NCI-H2029 treated with DMSO at 0.1 percent for 48 hours (cell line): ENCODE measurements around the gene BCL11B.

Experiments used
- DNase-seq: peaks from one replicate; lab custom pipeline; 2025; lab: John Stamatoyannopoulos, UW

BCL11B gene

GRCh38 chr14:99181804-99182520, 90.0 kb downstream of the BCL11B start:
- no peak for DNase-seq

DNA sequence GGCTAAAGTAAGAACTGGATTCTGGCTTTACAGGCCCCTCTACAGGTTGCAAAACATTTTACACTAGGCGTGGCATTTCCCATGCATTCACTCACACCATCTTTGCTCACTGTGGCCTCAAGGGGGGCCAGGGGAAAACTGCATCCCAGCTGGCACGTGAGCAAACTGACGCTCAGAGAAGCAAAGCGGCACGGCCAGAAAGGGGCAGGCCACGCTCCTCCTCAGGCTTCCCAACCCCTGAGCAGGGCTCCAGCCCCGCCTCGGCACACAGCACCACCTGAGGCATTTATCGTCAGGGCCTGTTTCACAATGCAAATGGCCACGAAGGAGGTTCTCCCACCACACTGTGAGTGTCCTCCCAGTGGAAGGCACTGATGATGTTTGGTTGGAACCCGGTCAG, 90.8 kb downstream of the BCL11B start:
- DNase-seq, result no peak

DNA sequence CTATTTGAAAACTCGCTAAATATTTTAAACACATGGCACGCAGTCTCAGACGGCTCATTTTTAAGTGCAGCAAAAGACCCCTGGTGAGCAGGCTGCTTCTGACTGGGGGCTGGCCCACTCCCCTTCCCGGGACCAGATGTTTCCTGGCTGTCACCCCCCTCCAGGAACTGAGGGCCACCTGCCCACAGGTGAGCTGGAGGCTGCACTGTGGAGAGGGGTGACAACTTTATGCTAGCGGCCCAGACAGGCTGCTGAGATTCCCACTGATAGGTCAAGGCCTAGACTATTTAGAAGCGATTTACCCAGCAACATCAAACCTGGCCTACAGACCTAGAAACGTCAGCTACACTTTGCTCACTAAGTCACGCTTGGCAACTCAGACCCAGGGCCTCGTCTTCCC, 92.1 kb downstream of the BCL11B start:
- DNase-seq, result no peak

- DNase-seq, result no peak
These were observed 92.5 kb downstream of the BCL11B start for GRCh38 chr14:99179506-99179905.

- no peak for DNase-seq
These were observed 93.8 kb downstream of the BCL11B start for GRCh38 chr14:99177886-99178835.

DNA sequence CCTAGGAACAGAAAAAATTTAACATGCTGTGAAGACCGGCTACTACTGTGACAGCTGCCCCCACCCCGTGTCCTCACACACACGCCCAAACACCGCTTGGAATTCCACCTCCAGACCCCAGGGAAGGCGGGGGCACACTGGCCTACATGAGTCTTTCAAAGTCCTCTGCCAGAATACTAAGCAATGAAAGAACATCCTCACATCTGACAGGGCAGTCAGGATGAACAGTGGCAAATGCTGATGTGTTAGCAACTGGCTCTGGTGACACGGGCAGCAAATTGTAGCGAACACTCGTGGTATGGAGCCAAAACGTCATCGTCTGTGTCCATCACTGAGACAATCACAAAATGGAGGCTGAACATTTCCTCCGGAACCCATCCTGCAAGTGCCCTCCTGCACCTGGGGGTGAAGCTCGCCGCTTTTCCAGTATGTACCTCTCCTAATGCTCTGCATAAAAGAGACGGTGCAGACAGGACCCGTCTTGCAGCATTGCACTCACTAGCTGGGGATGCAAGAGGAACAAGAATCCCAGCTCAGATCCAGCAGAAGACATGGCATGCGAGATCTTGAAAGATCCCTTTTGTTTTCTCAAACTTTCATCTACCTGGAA, 94.8 kb downstream of the BCL11B start:
- no peak for DNase-seq

GRCh38 chr14:99176156-99176945, 95.6 kb downstream of the BCL11B start:
- no peak for DNase-seq

DNA sequence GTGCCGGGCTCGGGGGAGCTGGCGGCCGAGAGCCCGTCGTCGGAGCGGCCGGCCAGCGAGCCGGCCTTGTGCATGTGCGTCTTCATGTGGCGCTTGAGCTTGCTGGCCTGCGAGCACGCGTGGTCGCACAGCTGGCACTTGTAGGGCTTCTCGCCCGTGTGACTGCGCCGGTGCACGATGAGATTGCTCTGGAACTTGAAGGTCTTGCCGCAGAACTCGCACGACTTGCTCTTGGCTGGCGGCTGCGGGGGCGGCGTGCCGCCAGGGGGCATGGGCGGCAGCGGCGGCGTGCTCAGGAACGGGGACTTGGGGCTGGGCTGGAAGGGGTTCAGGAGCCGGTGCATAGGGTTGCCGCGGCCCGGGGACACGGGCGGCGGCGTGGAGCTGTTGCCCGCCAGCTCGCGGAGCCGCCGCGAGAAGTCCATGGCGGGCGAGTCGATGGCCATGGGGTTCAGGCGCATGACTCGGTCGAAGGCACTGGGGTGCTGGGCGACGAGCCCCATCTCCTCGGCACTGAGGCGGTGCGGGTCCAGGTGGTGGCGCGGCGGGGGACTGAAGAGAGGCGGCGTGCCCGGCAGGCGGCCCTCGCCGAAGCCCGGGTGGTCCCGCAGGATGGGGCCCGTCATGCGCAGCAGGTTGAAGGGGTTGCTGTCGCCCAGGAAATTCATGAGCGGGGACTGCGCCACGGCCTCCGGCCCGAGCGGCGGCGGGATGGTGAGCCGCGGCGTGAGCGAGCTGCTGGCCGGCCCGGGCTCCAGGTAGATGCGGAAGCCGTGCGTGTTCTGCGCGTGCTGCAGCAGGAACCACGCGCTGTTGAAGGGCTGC, 96.5 kb downstream of the BCL11B start:
- DNase-seq, result no peak

DNA sequence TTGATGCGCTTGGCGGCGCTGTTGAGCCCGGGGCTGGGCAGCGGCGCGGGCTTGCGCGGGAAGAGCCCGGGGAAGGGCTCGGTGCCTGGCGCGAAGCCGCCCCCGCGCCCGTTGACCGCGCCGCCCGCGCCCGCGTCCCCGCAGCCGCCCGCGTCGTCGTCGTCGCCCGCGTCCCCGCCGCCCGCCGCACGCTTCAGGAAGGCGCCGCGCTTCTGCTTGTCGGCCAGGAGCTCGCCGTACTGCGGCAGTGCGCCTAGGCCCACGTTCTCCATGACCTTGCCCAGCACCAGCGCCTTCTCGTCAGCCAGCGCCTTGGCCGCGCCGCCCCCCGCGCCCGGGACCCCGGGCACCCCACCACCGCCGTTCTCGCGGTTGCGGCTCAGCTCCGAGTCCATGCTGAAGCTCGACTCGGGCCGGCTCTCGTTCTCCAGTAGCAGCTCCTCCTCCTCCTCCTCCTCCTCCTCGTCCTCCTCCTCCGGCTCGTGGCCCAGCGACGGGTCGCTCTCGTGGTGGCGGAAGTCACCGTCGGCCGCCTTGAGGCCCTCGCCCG, 97.2 kb downstream of the BCL11B start:
- no peak for DNase-seq

DNA sequence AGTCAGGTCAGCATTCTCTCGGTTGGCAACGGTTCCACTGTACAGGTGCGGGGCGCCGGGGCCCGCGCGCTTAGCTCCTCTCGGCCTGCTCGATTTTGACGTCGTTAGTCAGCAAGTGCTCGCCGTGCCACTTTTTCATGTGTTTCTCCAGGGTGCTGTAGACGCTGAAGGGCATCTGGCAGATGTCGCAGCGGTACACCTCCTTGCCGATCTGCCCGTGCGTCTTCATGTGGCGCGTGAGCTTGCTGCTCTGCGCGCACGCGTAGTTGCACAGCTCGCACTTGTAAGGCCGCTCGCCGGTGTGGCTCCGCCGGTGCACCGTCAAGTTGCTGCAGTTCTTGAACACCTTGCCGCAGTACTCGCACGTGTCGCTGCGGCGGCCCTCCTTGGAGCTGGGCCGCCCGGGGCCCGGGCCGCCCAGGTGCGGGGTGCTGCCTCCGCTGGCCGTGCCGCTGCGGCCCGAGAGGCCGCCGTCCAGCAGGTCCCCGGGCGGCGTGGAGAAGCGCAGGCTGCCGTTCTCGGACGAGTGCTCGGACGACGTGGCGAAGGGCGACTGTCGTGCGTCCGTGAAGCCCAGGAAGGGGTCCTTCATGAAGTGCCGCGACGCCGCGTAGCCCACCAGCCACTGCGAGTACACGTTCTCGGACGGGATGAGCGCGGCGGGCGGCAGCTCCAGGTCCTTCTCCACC, 97.8 kb downstream of the BCL11B start:
- no peak for DNase-seq

DNA sequence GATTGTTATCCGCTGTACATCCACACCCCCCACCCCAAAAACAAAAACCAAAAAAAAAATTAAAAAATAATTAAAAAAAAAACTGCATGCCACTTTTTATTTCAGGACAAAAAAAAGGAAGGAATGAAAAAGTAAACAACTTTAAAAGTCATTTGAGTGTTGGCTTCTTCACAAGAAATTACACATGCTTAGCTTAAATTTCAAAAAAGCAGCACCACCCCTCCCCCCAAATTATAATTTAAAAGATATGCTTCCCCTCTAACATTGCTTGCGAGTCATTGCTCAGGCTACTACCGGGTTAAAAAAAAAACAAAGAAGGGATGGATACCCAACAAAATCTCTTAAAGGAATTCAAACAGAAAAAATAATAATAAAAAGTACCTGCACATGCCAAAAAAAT, 98.5 kb downstream of the BCL11B start:
- no peak for DNase-seq

GRCh38 chr14:99173086-99173485, 98.9 kb downstream of the BCL11B start:
- no peak for DNase-seq

- DNase-seq, result no peak
These were observed 100.6 kb downstream of the BCL11B start for GRCh38 chr14:99171396-99171795.

- DNase-seq, result no peak
These were observed 102.1 kb downstream of the BCL11B start for GRCh38 chr14:99169776-99170356.

DNA sequence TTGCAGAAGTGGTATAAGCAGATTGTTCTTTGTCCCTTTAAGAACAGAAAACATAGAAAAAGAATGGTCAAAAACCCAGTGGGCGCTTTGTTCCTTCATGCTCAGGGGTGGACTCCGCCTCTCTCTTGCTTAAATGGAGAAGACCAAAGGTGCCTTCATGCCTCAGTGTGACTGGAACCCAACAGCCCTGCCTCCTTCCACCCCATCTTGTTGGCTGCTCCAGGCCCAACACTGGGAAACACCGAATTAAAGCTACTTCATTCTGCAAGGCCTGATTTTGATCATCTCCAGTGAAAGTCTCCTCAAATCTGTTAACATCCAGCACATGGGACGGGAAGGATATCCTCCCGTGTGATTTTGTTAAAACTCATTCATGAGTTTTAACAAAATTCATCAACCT, 103.7 kb downstream of the BCL11B start:
- DNase-seq, result no peak

- no peak for DNase-seq
These were observed 105.5 kb downstream of the BCL11B start for GRCh38 chr14:99166506-99166905.

GRCh38 chr14:99164712-99165111, 107.3 kb downstream of the BCL11B start:
- DNase-seq, result peak; percentile 26

- DNase-seq, result no peak
These were observed 108.6 kb downstream of the BCL11B start for GRCh38 chr14:99163446-99163845.
